HTR-8/SVneo (cell line): ENCODE results near the gene CEP128.

ENCODE experiments used
- DNase-seq: peaks from one replicate; pipeline ENCODE4 v3.0.0; 2011; ENCODE audit warnings: low spot score, mixed read lengths; ENCODE audit not compliant: insufficient read length
- FAIRE-seq: peaks from 2 replicates; lab custom pipeline; 2011; peaks lifted over from hg19 to GRCh38; lab: Jason Lieb, UNC

Gene CEP128

DNA sequence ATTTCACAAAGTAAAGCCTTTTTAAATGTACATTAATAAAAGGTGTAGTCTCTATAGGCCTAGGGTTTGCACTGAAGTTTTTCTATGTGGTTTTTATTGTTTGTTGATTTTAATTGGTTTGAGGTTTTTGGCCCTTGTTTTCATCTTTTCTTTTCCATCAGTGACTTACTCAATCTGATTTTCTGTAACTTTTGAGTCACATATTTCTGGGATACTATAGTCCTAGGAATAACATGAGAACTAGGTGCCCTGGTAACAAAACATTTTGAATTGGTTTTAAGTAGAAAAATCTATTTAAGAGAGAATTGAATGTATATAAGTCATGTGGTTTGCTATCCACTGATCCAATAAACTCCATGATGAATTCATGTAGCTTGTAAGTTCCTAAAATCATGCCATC is 311.9 kb downstream of the CEP128 start:
- no peak for FAIRE-seq

DNA sequence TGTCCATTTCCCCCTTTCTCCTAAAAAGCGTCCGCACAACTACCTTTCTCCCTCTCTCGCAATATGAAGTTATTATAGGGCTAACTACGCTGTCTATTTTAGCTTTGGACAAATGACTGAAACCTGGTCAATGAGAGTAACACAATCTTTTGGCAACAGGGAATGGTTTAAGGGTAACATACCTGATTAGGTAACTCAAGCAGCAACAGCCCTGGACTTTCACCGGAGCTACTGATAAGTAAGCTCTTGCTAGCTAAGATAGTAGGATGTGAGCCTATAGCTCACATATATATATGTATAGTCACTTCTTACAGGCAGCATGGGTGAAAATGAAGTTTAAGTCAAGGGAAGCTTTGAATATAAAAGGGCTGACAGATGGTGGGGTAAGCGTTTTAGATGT is 313.0 kb downstream of the CEP128 start:
- FAIRE-seq (no peak), DNase-seq (no peak)

More for the DNA sequence above, 311.9 kb downstream of the CEP128 start:
- DNase-seq: no peak

DNA sequence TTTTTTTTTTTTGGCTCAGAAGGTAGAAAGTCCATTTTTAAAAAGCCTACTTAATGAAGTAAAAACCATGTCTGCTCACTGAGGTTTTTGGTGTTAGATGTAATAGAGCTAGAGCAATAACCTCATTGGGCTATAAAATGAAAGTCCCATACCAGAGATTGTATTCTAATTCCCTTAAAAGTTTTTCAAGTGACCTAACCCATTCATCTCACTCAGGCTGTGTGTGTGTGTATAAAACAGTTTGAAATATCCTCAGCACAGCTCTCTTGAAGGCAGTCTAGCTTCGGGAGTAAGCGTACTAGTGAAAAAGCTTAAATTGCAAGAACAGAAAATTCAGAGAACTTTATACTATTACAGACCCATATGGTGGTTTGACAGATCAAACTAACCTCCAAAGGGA is 313.8 kb downstream of the CEP128 start:
- FAIRE-seq (no peak), DNase-seq (no peak)

DNA sequence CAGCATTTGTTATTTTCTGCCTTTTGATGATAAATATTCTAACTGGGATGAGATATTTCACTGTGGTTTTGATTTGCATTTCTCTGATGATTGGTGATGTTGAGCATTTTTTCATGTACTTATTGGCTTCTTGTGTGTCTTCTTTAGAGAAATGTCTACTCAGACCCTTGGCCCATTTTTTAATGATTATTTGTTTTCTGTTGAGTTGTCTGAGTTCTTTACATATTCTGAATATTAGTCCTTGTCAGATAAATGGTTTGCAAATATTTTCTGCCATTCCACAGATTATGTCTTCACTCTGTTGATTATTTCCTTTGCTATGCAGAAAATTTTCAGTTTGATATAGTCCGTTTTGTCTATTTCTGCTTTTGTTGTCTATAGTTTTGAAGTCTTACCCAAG is 317.0 kb downstream of the CEP128 start:
- FAIRE-seq (no peak), DNase-seq (no peak)

DNA sequence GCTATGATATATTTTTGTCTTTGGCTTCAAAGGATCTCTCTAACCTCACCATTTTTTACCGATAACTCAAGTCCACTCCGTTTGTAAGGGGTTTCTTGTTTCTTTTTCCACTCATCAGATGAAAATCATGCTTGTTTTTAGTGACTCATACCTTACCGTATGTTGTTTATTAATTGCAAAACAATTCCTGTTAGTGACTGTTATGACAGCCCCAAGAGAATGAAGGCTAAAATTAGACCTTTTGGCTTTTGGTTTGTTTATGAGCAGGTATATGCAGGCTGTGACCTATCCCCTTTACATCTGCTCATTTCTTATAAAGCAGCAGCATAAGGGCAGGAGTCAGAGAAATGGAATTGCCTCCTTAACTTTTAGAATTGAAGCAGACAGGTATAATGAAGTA is 319.8 kb downstream of the CEP128 start:
- no peak for FAIRE-seq

DNA sequence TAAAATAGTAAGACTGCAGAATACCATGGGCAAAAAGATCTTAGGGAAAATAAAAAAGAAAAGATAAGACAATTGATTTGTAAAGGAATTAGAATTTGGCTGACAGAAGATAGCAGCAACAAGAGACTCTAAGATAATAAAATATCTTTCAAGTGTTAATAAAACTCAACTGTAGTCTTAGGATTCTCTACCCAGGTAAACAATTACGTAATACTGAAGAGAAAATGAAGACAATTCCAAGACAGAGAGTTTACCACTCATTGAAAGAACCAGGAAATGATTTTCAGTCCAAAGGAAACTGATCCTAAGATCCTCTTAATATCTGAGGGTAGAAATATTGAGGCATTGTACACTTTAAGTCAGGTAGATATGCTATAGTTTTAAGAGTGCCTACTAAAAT is 321.1 kb downstream of the CEP128 start:
- FAIRE-seq: no peak

More for the DNA sequence above, 319.8 kb downstream of the CEP128 start:
- peak; percentile 35 for DNase-seq

DNA sequence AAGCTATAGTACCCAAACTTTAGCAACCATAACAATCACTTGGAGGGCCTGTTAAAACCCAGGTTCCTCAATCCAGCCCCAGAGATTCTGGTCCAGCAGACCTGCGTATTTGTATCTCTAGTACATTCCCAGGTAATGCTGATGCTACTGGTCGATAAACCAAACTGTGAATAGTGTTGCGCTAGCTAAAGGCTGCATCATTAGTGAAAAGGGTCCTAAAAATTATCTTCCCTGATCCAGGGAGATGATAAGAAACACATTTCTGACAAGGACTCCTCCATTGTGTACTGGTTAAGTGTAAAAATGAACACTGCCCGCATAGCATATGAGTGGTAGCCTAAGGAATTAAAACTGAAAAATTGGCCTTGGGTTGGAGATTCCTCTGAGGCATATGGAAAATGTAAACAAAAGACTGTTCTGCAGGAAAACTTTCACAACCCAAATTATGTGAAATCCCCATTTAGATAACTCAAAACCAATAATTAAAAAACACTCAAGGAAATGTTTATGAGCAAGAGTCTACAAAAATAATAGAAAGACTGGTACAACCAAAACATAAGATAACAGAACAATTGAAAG is 322.7 kb downstream of the CEP128 start:
- no peak for DNase-seq
- no peak for FAIRE-seq

More for the DNA sequence above, 321.1 kb downstream of the CEP128 start:
- DNase-seq: no peak

DNA sequence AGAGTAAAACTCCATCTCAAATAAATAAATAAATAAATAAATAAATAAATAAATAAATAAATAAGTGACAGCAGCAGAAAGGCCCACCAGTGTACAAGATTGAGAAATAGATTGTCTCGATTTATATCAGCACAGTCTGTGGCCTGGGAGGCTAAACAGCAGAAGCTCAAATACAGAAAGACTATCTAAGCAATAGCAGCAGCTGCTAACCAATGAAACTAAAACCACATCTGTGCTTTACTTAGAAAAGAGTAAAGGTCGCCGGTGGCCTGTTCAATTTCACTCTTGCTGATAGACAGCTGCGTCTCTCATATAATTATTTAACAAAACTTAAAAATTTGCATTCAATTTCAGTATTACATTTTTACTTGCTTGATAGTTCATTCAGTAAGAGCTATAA is 325.7 kb downstream of the CEP128 start:
- FAIRE-seq (no peak), DNase-seq (no peak)

DNA sequence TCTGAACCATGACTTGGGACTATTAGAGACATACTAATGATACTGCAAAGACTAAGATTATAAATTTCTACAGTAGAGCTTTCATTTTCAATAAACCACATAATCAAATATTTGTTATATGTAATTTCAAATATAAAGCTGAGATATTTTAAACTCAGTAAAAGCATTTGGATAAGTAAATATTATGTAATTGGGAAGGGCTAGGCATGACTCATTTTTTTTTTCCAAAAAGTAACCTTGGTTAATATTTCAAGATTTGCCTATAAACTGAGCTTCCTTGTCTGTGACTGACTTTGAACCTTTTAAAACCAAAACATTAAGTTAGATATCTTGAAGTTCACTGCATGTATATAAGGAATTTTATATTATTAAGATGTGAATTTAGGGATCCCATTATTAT is 332.5 kb downstream of the CEP128 start:
- FAIRE-seq (no peak), DNase-seq (no peak)

DNA sequence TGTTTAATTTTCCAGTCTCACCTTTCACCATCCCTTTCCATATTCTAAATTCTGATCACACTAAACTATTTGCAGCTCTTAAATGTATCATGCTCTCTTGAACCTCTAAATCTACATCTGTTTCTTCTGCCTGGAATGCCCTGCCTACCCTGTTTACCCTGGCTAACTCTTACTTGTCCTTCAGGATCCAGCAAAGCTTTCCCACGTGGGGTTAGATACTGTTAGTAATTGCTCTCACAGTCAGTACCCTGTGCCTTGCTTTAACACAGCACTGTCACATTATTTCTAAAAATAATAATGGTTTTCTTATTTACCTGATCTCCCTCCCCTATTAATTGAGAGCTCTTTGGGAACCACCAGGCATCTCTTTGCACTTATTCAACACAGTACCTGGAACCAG is 333.0 kb downstream of the CEP128 start:
- no peak for FAIRE-seq
- no peak for DNase-seq

DNA sequence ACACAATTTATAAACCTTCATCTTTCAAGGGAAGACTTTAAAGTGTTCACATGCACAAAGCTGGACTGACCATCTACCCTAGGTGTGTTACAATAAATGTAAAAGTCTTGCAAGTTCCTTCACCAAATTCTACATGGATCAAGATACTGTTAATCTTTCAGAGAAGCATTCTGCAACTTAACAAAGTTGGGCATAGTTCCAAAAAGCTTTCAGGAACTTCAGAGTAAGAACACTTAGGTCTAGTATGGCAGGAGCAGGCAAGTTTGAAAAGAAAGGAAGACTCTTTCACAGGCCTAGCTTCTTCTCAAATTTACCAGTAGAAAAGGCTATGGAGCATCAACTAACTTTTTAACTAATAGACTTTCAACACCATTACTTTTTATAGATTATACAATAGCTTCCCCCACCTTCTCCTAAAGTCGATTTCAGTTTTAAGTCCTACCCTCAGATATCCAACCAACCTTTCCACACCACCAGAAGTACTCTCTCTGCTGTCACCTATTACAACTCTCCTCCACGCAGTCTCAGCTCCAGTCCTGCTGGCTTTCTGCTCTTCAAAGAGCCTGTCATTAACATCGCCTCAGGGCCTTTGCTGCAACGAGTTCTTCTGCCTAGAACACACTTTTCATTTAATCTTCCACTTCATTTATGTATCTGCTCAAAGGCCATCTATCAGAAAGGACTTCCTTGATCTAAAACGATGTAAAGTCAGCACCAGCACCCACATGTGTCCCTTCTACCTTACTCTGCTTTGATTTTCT is 333.9 kb downstream of the CEP128 start:
- FAIRE-seq (peak; percentile 23), DNase-seq (no peak)

DNA sequence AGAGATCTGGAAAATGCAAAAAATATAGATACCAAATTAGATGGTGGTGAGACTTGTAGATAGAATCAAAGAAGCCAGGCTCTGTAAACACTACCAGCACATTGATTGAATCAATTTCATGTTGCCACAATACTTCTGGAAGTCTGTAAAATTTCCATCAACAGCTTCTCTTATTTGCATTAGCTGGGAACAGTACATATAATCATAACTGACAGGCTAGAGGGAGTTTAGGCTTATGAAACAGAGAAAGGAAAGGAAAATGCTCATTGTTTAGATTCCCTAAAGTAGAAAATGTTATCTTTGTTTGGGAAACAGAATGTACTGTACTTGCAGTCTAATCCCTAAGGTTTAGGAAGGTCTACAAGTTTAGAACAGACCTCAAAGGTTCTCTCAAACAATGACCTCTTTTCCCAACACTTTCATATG is 335.2 kb downstream of the CEP128 start:
- DNase-seq (no peak), FAIRE-seq (no peak)

DNA sequence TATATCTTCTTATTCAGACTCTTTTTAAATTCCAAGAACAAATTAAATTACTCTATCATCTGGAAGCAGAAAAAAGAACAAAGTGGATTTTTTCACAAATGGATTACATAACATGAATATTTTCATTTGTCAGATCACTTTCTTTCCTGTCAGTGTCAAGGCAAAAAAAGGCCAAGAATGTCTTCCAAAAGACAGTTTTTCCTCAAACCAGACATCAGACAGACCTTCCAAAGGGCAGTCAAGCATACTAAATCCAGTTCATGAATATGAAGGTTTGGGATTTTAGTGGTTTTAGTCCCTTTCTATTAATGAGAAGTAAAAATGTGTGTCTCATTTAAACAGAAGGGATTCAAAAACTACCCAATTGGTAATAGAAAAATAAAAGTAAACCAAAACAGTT is 336.0 kb downstream of the CEP128 start:
- DNase-seq (no peak), FAIRE-seq (no peak)

DNA sequence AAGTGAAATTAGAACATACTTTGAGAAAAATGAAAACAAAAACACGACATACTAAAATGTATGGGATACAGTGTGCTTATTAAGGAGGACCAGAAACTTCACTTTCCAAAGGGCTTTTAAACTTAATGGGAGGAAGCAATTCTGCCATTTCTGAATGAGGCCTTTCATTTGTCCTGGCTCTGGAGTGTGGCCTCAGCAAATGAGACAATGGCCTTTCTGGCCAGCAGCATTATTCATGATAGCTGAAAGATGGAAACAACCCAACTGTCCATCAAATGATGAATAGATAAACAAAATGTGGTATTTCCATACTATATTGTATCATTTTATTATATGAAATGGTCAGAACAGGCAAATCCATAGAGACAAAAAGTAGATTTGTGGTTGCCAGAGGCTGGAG is 338.6 kb downstream of the CEP128 start:
- DNase-seq (no peak), FAIRE-seq (no peak)

DNA sequence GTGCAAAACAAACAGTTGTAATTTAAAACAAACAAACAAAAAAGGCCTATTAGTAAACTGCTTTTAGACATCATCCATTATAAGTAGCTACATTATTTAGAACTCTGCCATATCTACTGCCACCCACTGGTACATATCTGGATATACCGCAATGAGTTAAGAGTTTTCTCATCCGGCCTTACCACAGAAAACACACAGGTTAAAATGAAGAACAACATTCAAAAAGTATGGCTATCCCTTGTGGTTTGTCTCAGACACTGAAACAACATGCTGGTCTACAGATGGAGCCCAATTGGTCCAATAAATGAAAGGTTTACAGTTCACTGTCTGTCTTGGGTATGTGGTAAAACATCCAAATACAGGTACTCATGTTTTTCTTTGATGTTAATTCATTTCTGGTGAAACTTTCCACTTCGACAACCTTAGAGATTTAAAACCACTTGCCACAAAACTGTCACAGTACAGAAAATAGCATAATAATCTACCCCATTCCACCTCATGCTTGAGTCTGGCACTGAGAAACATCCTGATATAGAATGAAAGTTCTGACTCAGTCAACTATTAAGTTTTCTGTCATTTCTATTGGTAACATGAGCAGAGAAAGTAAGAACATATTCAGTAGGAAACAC is 354.3 kb downstream of the CEP128 start:
- FAIRE-seq (no peak), DNase-seq (no peak)

DNA sequence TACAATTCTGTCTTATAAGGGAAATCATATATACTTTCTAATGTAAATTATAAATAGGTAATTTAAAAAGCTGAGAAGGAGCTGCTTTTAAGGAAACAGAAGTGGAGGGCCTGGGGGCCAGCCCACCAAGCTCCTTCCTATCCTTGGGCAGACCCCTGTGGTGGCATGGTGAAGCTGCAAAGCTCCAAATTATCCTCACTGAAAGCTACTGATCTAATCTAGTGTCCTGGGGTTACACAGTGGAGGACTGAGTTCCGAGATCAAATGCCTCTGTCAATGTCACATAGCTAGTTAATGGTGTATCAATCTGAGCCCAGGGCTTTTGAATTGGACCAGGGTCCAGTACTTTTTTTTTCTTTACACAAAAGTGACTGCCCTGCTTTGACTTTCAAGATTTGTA is 355.4 kb downstream of the CEP128 start:
- FAIRE-seq (no peak), DNase-seq (no peak)

DNA sequence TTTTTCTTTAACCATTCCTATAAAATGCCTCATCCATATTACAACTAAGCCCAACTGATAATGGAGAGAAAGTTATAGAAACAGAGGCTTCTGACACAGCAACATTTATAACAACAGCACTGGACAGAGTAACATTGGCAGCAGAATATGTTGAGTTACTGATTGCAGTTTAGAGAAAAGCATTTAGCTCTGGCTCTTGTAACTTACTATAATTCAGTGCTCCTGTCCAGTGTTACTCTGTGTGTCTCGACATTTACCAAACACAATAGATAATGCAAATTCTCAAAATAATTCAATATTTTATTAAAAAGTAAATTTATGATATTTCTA is 356.1 kb downstream of the CEP128 start:
- no peak for DNase-seq
- FAIRE-seq: no peak

DNA sequence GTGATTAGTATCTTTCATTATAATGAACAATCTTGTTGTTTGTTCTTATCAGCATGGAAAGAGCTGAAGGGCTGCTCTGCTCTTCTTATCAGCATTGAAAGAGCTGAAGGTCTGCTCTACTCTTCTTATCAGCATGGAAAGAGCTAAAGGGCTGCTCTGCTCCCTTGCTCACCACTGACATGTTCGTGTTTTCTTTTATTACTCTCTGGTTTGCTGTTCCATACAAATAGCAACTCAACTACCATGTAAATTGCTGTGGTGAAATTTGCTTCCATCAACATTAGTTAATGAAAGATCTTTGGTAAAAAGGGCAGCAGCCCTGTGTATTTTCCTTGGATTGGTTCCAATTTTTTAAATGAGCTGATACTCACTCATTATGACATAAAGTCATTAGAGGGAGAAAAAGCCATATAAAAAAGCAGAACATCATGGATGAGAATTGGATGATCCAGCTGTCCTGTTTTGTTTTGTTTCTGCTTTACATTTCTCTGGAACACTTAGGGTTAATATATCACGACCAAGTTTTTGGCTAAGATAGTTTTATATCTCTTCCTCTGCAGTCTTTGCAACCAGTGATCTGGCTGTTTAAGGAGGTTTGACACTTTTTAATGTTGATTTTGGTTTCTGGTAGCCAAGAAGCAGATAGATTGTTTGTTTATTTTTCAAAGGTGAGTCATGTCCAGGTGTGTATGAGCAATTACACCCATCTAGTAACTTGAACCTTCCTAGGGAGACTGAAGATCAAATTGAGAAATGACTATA is 356.6 kb downstream of the CEP128 start:
- no peak for DNase-seq
- FAIRE-seq: no peak

DNA sequence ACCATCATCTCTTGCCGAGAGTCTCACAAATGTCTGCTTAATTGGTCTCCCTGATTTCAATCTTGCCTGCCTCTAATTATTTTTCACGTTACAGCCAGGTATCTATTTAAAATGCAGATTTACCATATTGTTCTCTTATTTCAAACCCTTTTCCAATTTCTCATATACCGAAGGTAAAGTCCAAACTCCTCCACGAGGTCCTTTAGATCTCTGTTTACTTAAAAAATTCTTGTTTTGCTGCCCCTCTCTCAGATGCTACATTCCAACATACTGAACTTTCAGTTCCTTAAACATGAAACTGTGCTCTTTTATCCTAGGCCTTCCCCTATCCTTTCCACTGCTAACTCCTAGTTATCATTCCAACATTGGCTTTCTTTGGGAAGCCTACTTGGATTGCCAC is 363.9 kb downstream of the CEP128 start:
- DNase-seq (no peak), FAIRE-seq (no peak)

DNA sequence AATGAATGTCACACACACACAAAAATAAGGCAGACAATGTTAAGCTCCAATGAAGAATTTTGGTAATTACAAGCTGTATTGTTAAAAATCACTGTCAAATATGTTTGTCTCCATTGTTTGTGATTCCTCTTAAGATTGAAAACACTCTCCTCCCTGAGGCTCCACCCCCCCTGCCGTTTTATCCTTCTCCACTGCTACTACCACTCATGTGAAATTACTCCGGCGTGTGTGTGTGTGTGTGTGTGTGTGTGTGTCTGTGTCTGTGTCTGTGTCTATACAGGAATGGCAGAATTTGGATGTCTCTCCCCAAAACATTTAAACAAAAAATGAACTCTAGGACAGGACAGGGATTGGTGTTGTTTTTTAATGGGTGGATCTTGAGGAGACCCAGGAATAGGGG is 365.1 kb downstream of the CEP128 start:
- FAIRE-seq (no peak), DNase-seq (no peak)

DNA sequence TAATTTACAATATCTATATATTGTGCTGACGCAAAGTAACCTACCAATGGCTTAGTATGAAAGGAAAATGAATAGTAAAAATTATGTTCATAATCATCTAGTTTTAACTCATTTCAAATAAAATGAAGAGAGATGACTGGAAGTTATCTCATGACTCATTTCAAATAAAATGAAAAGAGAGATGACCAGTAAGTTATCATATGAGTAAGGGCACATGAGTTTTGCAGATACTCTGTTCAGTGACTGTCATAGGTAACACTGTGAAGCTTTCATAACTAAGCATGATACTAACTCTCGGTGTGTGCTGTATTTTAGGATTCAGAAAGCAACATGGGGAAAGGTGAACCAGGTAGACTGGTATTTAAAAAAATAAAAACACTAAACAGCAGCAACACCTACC is 365.8 kb downstream of the CEP128 start:
- FAIRE-seq (no peak), DNase-seq (no peak)
